ENCODE data around the gene LIF.

The LIF gene

DNA sequence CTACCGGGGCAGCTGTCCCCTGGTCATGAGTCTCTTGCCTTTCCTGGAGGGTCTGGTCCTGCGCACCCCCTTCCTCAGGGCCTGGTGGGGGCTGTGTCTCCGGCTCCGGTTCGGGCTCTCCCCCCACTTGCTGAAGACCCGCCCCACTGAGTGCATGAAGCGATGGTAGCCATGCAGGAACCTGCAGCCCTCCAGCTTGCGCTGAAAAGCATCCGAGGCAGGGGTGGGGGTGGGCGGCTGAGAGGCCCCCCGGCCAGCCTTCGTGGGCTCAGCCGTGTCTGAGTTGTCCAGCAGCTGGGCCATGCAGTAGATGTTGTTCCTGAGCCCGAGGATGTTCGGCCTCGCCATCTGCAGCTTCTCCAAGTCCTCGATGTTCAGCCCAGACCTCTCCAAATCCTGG, 17.3 kb upstream of the LIF start:
- H3K36me3 ChIP-seq (ENCODE audit: control insufficient read depth, insufficient read depth, low read length): no peaks in the 10 kb centered on the region
- H3K4me3 ChIP-seq (replicated peaks; ENCODE audit: low read depth, low read length): no peak overlapping the region
- no peak for DNase-seq (ENCODE audit: extremely low read depth, insufficient read length)
- TF ChIP-seq, protein P1, sequence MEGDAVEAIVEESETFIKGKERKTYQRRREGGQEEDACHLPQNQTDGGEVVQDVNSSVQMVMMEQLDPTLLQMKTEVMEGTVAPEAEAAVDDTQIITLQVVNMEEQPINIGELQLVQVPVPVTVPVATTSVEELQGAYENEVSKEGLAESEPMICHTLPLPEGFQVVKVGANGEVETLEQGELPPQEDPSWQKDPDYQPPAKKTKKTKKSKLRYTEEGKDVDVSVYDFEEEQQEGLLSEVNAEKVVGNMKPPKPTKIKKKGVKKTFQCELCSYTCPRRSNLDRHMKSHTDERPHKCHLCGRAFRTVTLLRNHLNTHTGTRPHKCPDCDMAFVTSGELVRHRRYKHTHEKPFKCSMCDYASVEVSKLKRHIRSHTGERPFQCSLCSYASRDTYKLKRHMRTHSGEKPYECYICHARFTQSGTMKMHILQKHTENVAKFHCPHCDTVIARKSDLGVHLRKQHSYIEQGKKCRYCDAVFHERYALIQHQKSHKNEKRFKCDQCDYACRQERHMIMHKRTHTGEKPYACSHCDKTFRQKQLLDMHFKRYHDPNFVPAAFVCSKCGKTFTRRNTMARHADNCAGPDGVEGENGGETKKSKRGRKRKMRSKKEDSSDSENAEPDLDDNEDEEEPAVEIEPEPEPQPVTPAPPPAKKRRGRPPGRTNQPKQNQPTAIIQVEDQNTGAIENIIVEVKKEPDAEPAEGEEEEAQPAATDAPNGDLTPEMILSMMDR (IDR thresholded peaks at IDR 0.05; ENCODE audit: insufficient read depth, low read length, poor library complexity, severe bottlenecking): no peak
- no peaks in the 10 kb centered on the region for H3K27me3 ChIP-seq (replicated peaks; ENCODE audit: control insufficient read depth, insufficient read depth, low read length)

DNA sequence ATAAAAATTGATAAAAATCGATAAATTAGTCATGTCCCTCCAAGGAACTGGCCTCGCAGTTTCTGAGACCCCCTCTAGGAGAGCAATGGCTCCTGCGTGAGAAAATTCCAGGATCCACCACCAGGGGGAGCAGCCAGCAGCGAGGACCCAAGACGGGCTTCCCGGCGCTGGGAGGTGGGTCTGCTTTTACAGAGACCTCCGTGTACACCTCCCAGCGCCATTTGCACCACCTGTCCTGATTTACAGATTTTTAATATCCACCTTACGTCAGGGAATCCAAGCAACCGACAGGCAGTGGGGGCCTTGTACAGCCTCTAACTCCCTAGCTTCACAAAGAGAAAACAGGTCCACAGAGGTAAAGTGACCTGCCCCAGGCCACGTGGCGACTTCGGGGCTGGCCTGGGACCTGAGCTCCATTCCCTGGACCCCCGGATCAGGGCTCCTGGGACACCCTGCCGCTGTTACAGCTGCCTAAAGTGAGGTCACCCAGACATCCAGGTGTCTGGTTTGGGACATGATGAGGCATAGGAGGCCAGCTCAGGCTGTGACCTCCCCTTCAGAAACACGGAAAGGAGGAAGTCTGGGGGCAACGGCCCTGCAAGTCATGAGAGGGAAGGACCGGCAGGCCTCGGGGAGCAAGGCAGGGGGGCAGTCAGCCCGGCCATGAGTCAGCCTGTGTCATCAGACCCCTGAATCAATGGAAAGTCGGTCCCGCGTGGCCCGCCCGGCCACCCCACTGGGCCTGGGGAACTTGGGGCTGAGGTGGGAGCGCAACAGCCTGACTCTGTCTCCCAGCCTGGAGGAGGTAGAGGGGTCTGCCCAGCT, 16.6 kb upstream of the LIF start:
- TF ChIP-seq, protein P1 (IDR thresholded peaks at IDR 0.05; ENCODE audit: insufficient read depth, low read length, poor library complexity, severe bottlenecking): peak; percentile 95
- H3K4me3 ChIP-seq (replicated peaks; ENCODE audit: low read depth, low read length): no peak overlapping the region
- H3K36me3 ChIP-seq (ENCODE audit: control insufficient read depth, insufficient read depth, low read length): no peaks in the 10 kb centered on the region
- H3K27me3 ChIP-seq (replicated peaks; ENCODE audit: control insufficient read depth, insufficient read depth, low read length): no peaks in the 10 kb centered on the region
- no peak for DNase-seq (ENCODE audit: extremely low read depth, insufficient read length)

DNA sequence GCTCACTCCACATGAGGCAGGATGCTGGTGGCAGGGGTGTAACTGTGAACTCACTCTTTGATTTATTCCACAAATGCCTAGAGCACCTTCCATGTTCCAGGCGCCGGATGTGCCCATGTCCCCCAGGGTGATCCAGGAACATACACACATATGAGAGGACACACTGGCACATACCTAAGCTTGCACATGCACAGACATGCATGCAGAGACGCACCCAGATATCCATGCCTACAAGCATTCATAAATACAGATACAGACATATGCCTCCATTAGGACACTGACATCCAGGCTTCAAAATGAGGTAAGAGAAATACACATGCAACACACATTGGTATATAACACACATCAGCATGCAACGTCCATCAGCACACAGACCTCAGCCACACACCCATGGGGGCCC, 15.6 kb upstream of the LIF start:
- Histone ChIP-seq H3K27me3 (replicated peaks; ENCODE audit: control insufficient read depth, insufficient read depth, low read length) (no peaks in the 10 kb centered on the region), H3K4me3 (replicated peaks; ENCODE audit: low read depth, low read length) (no peak overlapping the region), H3K36me3 (ENCODE audit: control insufficient read depth, insufficient read depth, low read length) (no peaks in the 10 kb centered on the region)
- TF ChIP-seq, protein P1 (IDR thresholded peaks at IDR 0.05; ENCODE audit: insufficient read depth, low read length, poor library complexity, severe bottlenecking): no peak
- DNase-seq (ENCODE audit: extremely low read depth, insufficient read length): no peak

DNA sequence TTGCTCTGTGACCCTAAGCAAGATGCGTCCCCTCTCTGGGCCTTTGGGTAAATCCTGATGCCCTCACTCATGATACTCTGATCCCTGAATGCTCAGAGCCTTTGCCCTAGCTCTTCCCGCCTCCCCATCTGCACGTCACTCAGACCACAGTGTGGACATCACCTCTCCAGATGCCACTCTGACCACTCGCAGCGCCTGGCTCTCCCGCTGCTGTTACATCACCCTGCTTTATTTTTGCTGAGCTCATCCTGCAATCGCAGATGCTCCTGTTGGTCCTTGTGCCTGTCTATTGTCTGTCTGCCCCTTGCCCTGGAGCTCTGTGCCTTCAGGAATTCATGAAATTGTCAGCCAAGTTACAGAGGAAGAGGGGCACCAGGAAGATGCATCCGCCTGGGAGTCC, 14.6 kb upstream of the LIF start:
- no peak for DNase-seq (ENCODE audit: extremely low read depth, insufficient read length)
- H3K36me3 ChIP-seq (ENCODE audit: control insufficient read depth, insufficient read depth, low read length): no peaks in the 10 kb centered on the region
- H3K4me3 ChIP-seq (replicated peaks; ENCODE audit: low read depth, low read length): no peak overlapping the region
- TF ChIP-seq, protein P1 (IDR thresholded peaks at IDR 0.05; ENCODE audit: insufficient read depth, low read length, poor library complexity, severe bottlenecking): no peak
- H3K27me3 ChIP-seq (replicated peaks; ENCODE audit: control insufficient read depth, insufficient read depth, low read length): no peaks in the 10 kb centered on the region

DNA sequence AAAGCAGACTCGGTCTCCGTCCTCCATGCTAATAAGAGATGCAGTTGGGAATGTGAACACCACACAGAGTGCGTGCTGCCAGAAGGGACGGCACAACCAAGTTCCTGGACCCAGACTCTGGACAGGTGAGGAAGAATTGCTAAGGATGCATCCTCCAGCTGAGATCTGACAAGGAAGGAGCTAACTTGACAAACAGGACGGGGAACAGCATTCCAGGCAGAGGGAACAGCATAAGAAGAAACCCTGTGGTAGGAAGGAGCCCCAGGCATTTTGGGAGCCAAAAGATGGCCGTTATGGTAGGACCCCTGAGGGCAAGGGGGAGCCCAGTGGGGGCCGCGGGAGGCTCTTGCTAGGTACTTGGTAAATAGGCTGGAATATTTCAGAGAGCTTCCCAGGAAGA, 14.1 kb upstream of the LIF start:
- Histone ChIP-seq H3K4me3 (replicated peaks; ENCODE audit: low read depth, low read length) (no peak overlapping the region), H3K36me3 (ENCODE audit: control insufficient read depth, insufficient read depth, low read length) (no peaks in the 10 kb centered on the region), H3K27me3 (replicated peaks; ENCODE audit: control insufficient read depth, insufficient read depth, low read length) (no peaks in the 10 kb centered on the region)
- TF ChIP-seq, protein P1 (IDR thresholded peaks at IDR 0.05; ENCODE audit: insufficient read depth, low read length, poor library complexity, severe bottlenecking): no peak
- no peak for DNase-seq (ENCODE audit: extremely low read depth, insufficient read length)
